ENCODE results near the gene GGT6.

DNA sequence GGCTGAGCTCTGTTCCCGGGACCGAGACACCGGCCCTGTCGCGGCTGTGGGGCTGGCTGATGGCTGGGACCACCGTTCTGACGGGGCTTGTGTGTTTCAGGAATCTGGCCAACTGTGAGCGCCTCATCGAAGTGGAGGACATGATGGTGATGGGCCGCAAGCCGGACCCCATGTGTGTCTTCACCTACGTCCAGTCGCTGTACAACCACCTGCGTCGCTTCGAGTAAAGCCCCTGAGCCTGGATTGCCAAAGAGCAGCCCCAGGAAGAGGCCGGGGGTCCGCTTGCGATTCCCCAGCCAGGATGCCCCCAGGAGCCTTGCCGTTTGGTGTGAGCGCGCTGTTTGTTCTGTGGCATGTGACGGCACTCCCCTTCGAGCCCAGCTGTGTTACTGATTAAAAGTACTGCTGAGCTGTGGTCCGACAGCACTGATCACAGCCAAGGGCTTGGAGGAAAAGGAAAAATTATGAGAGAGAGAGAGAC lies 46.9 kb upstream of the GGT6 start:
- no peak for TF ChIP-seq POLR2AphosphoS5 (IDR thresholded peaks at IDR 0.05; ENCODE audit: low read depth, low read length)
- no peak for TF ChIP-seq POLR2A (IDR thresholded peaks at IDR 0.05; ENCODE audit: low read depth, low read length)
- TF ChIP-seq TAF1 (IDR thresholded peaks at IDR 0.05; ENCODE audit: borderline replicate concordance, low read depth, low read length), result no peak
